ENCODE results near the gene TMPRSS5.
"Not testable (repeated sequence)": the region's sequence is repeated elsewhere in the genome, so short reads cannot be mapped to it uniquely, and the experiment has no call there.

TMPRSS5 gene

DNA sequence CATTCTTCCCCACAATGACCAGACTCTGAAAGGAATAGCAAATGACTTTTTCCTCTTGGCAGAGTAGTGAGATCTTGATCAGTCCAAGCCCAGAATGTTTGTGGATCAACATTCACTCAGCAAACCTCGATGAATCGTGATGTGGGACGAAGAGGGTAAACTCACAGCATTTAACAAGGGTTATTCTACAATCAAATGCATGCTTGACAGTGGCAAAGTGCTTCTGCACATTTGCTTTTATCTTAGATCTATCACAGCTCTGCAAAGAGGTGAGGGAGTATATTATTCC, 31.8 kb downstream of the TMPRSS5 start:
- no peak overlapping the region for H3K27ac ChIP-seq (replicated peaks)
- no peak for DNase-seq (ENCODE audit: low read depth in 1 of 2, low spot score in 1 of 2)
- H3K27me3 ChIP-seq (ENCODE audit: insufficient read depth, poor library complexity, severe bottlenecking), result peaks cover 4% of the 10 kb centered on the region
- no peak overlapping the region for H3K4me3 ChIP-seq (replicated peaks; ENCODE audit: insufficient read depth, low read length)
- TF ChIP-seq GABPA (IDR thresholded peaks at IDR 0.05; ENCODE audit: low read depth), result no peak
- TF ChIP-seq POLR2AphosphoS5 (IDR thresholded peaks at IDR 0.05; ENCODE audit: low read depth), result no peak
- TF ChIP-seq, protein P1, sequence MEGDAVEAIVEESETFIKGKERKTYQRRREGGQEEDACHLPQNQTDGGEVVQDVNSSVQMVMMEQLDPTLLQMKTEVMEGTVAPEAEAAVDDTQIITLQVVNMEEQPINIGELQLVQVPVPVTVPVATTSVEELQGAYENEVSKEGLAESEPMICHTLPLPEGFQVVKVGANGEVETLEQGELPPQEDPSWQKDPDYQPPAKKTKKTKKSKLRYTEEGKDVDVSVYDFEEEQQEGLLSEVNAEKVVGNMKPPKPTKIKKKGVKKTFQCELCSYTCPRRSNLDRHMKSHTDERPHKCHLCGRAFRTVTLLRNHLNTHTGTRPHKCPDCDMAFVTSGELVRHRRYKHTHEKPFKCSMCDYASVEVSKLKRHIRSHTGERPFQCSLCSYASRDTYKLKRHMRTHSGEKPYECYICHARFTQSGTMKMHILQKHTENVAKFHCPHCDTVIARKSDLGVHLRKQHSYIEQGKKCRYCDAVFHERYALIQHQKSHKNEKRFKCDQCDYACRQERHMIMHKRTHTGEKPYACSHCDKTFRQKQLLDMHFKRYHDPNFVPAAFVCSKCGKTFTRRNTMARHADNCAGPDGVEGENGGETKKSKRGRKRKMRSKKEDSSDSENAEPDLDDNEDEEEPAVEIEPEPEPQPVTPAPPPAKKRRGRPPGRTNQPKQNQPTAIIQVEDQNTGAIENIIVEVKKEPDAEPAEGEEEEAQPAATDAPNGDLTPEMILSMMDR (IDR thresholded peaks at IDR 0.05; ENCODE audit: insufficient read depth, low read length), result no peak
- TF ChIP-seq, protein P2, sequence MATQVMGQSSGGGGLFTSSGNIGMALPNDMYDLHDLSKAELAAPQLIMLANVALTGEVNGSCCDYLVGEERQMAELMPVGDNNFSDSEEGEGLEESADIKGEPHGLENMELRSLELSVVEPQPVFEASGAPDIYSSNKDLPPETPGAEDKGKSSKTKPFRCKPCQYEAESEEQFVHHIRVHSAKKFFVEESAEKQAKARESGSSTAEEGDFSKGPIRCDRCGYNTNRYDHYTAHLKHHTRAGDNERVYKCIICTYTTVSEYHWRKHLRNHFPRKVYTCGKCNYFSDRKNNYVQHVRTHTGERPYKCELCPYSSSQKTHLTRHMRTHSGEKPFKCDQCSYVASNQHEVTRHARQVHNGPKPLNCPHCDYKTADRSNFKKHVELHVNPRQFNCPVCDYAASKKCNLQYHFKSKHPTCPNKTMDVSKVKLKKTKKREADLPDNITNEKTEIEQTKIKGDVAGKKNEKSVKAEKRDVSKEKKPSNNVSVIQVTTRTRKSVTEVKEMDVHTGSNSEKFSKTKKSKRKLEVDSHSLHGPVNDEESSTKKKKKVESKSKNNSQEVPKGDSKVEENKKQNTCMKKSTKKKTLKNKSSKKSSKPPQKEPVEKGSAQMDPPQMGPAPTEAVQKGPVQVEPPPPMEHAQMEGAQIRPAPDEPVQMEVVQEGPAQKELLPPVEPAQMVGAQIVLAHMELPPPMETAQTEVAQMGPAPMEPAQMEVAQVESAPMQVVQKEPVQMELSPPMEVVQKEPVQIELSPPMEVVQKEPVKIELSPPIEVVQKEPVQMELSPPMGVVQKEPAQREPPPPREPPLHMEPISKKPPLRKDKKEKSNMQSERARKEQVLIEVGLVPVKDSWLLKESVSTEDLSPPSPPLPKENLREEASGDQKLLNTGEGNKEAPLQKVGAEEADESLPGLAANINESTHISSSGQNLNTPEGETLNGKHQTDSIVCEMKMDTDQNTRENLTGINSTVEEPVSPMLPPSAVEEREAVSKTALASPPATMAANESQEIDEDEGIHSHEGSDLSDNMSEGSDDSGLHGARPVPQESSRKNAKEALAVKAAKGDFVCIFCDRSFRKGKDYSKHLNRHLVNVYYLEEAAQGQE (IDR thresholded peaks at IDR 0.05; ENCODE audit: insufficient replicate concordance, low read depth), result no peak
- TF ChIP-seq SPI1 (IDR thresholded peaks at IDR 0.05; ENCODE audit: borderline replicate concordance, low read depth), result no peak

GRCh38 chr11:113673550-113674396, 32.3 kb downstream of the TMPRSS5 start:
- TF ChIP-seq SPI1 (IDR thresholded peaks at IDR 0.05; ENCODE audit: borderline replicate concordance, low read depth) (no peak), POLR2AphosphoS5 (IDR thresholded peaks at IDR 0.05; ENCODE audit: low read depth) (no peak), GABPA (IDR thresholded peaks at IDR 0.05; ENCODE audit: low read depth) (no peak)
- TF ChIP-seq, protein P2 (IDR thresholded peaks at IDR 0.05; ENCODE audit: insufficient replicate concordance, low read depth), result no peak
- TF ChIP-seq, protein P1 (IDR thresholded peaks at IDR 0.05; ENCODE audit: insufficient read depth, low read length), result no peak
- no peak overlapping the region for H3K4me3 ChIP-seq (replicated peaks; ENCODE audit: insufficient read depth, low read length)
- no peak for DNase-seq (ENCODE audit: low read depth in 1 of 2, low spot score in 1 of 2)
- peaks cover 2% of the 10 kb centered on the region for H3K27me3 ChIP-seq (ENCODE audit: insufficient read depth, poor library complexity, severe bottlenecking)
- H3K27ac ChIP-seq (replicated peaks), result no peak overlapping the region

DNA sequence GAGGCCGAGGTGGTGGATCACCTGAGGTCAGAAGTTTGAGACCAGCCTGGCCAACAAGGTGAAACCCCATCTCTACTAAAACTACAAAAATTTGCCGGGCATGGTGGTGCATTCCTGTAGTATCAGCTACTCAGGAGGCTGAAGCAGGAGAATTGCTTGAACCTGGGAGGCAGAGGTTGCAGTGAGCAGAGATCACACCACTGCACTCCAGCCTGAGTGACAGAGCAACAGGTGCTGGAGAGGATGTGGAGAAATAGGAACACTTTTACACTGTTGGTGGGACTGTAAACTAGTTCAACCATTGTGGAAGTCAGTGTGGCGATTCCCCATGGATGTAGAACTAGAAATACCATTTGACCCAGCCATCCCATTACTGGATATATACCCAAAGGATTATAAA, 34.2 kb downstream of the TMPRSS5 start:
- not testable (repeated sequence) for DNase-seq (ENCODE audit: low read depth in 1 of 2, low spot score in 1 of 2); H3K27ac ChIP-seq (replicated peaks); H3K27me3 ChIP-seq (ENCODE audit: insufficient read depth, poor library complexity, severe bottlenecking); H3K4me3 ChIP-seq (replicated peaks; ENCODE audit: insufficient read depth, low read length)

DNA sequence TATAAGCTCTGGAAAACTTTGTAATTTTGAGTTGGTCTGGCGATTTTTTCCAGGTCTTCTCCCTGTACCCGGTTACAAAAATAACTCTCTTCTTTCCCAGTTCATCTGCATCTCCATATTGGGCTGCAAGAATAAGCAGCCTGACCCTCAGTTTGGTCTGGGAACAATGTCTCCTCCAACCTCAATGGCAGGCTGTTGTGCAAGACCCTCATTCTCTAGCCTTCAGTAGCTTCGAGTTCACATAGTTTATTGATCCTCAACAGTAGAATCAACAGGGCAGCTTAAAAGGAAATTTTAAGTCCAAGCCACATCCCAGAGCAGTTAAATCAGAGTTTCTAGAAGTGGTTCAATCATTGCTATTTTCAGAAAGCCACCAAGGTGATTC, 35.3 kb downstream of the TMPRSS5 start:
- no peak for TF ChIP-seq GABPA (IDR thresholded peaks at IDR 0.05; ENCODE audit: low read depth)
- TF ChIP-seq SPI1 (IDR thresholded peaks at IDR 0.05; ENCODE audit: borderline replicate concordance, low read depth), result no peak
- TF ChIP-seq, protein P2 (IDR thresholded peaks at IDR 0.05; ENCODE audit: insufficient replicate concordance, low read depth), result no peak
- TF ChIP-seq POLR2AphosphoS5 (IDR thresholded peaks at IDR 0.05; ENCODE audit: low read depth), result no peak
- TF ChIP-seq, protein P1 (IDR thresholded peaks at IDR 0.05; ENCODE audit: insufficient read depth, low read length), result no peak
- H3K4me3 ChIP-seq (replicated peaks; ENCODE audit: insufficient read depth, low read length), result no peak overlapping the region
- no peak overlapping the region for H3K27ac ChIP-seq (replicated peaks)
- no peak for DNase-seq (ENCODE audit: low read depth in 1 of 2, low spot score in 1 of 2)
- peaks cover 2% of the 10 kb centered on the region for H3K27me3 ChIP-seq (ENCODE audit: insufficient read depth, poor library complexity, severe bottlenecking)
